Skeletal muscle cell (primary cell): ENCODE data around the gene SNX21.
"Not testable (repeated sequence)": the region's sequence is repeated elsewhere in the genome, so short reads cannot be mapped to it uniquely, and the experiment has no call there.

ENCODE experiments used
- DNase-seq: peaks from one replicate; pipeline ENCODE4 v3.0.0-alpha.2; 2010; ENCODE audit warnings: low read depth
- H3K4me3 ChIP-seq: 2 replicates; pipeline ENCODE4 v1.5.1; 2011; ENCODE audit warnings: low read depth, mild to moderate bottlenecking, control low read depth, low read length, moderate library complexity

SNX21 gene

GRCh38 chr20:45873409-45874103, 40.0 kb downstream of the SNX21 start:
- H3K4me3 ChIP-seq = no peak overlapping the region
- DNase-seq = no peak

- H3K4me3 ChIP-seq, DNase-seq: not testable (repeated sequence)
These were observed 40.5 kb downstream of the SNX21 start for GRCh38 chr20:45874104-45874481.

DNA sequence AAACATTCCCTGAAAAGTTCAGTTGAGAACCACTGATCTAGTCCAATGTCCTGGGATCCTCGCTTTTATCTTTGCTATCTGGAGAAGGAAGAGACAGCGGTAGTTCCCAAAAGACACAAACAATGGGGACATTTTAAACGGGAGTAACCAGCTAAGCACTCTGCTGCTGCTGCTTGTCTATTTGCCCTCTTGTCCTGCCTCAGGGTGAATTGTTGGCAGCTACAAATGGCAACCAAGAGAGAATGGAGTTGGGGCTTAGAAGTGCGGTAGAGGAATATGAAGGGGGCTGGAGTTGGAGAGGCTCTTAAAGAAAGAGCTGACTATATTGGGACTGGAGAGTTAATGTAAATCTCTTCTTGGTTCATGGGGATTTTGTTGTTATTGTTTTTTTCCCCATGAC, 41.0 kb downstream of the SNX21 start:
- no peak for DNase-seq
- no peak overlapping the region for H3K4me3 ChIP-seq

GRCh38 chr20:45878076-45878761, 44.6 kb downstream of the SNX21 start:
- no peak for DNase-seq
- no peak overlapping the region for H3K4me3 ChIP-seq

DNA sequence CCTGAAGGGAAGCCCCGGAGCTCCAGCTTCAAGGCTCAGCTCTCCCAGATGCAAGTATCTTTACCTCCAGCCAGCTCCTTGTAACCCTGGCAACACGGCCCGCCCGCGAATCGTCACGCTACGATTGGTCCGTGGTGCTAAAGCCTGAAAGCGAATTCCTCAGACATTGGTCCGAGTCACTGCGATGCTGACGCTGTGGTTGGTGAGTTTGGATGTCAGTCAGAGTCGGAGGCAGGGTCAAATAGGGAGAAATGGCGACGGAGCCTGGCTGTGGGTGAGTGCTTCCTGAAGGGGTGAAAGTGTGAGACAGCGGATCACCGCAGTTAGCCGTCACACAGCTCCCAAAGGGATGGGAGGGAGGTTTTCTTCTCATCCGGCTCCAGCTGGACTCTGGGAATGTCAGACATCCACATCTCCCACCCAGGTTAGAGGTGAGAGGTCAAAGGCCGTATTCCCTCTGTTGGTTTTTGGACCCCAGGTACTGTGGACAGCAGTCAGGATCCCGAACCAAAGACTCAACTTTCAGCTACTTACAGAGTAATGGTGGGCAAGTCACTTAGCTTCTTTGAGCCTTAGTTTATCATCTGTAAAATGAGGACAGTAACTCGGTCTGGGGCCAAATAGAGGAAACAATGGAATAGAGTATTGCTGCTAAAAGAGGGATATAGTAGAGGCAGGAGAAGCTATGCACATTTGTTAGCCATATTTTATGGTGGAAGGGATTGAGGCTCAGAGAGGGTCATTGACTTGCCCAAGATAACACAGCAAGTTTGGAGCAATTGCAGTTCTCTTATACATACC, 47.6 kb downstream of the SNX21 start, which contains the start of gene ZSWIM1:
Gene ZSWIM1, plus strand, starts transcription at position 240 of the 801 bp plus-strand sequence. CDS start 1,366 bp downstream, outside the sequence.
- DNase-seq = peak; percentile 94
- peak within 1 kb of the TSS; percentile 68 for H3K4me3 ChIP-seq

DNA sequence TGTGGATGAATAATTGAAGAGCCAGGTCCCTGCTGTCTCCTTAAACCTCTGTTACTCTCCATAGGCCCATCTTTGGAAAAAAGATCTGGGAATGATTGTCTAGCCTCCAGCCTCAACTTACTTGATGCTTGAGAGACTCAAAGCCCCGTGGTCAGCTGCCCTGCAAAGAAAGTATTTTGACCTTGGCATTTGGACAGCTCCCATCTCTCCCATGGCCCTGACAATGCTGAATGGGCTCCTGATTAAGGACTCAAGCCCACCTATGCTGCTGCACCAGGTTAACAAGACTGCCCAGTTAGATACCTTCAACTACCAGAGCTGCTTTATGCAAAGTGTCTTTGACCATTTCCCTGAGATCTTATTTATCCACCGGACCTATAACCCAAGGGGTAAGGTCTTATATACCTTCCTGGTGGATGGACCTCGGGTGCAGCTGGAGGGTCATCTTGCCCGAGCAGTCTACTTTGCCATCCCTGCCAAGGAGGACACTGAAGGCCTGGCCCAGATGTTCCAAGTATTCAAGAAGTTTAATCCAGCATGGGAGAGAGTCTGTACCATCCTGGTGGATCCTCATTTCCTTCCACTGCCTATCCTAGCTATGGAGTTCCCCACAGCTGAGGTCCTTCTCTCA, 49.0 kb downstream of the SNX21 start:
- H3K4me3 ChIP-seq = no peak overlapping the region
- DNase-seq = no peak

DNA sequence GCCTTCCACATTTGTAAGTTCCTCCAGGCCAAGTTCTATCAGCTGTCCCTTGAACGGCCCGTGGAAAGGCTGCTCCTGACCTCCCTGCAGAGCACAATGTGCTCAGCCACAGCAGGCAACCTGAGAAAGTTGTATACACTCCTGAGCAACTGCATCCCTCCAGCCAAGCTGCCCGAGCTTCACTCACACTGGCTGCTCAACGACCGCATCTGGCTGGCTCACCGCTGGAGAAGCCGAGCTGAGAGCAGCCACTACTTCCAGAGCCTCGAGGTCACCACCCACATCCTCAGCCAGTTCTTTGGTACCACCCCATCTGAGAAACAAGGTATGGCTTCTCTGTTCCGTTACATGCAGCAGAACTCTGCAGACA, 49.5 kb downstream of the SNX21 start:
- no peak for DNase-seq
- no peak overlapping the region for H3K4me3 ChIP-seq

DNA sequence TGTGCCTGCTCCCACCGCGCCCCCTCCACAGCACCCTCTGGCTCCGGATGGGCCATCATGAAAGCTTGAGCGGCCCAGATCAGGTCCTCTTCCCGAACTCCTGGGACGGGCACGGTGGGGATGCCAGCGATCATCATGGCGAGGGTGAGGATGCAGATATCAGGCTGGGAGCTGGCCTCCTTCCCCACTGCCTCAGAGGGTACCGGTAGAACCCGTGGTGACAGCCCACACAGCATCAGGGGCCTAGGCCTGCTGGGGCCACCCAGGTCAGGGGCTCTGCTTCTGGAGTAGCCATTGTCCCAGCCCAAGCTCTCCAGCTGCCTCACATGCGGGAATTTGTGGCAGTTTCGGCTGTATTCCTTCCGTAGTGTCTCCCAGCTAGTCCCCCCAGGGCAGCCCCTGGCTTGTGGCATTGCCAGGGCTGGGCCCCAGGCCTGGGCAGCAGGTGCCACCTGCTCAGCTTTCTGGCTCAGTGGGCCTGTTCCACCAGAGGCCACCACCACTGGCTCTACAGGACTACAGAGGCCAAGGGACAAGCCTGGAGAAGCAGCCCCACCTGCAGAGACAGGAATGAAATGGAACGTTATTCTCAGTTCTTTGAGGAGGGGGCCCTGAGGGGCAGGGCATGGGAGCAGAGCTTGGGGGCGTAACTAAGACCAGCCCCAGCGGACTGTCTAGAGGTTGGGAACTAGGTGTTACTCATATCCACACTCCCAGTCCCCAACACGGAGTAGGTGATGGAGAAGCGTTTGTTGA, 53.2 kb downstream of the SNX21 start:
- no peak for DNase-seq
- no peak overlapping the region for H3K4me3 ChIP-seq

- no peak within 1 kb of the TSS for H3K4me3 ChIP-seq
- no peak for DNase-seq
These were observed 53.7 kb downstream of the SNX21 start, which contains the start of gene SPATA25 for GRCh38 chr20:45887346-45887715. Gene SPATA25 (minus strand): TSS chr20:45887622. CDS start chr20:45887590, 32 bp downstream.

GRCh38 chr20:45888681-45889080, 55.1 kb downstream of the SNX21 start:
- no peak overlapping the region for H3K4me3 ChIP-seq
- DNase-seq = no peak

- peak; percentile 39 for DNase-seq
These were observed 56.7 kb downstream of the SNX21 start for GRCh38 chr20:45890077-45890984.

DNA sequence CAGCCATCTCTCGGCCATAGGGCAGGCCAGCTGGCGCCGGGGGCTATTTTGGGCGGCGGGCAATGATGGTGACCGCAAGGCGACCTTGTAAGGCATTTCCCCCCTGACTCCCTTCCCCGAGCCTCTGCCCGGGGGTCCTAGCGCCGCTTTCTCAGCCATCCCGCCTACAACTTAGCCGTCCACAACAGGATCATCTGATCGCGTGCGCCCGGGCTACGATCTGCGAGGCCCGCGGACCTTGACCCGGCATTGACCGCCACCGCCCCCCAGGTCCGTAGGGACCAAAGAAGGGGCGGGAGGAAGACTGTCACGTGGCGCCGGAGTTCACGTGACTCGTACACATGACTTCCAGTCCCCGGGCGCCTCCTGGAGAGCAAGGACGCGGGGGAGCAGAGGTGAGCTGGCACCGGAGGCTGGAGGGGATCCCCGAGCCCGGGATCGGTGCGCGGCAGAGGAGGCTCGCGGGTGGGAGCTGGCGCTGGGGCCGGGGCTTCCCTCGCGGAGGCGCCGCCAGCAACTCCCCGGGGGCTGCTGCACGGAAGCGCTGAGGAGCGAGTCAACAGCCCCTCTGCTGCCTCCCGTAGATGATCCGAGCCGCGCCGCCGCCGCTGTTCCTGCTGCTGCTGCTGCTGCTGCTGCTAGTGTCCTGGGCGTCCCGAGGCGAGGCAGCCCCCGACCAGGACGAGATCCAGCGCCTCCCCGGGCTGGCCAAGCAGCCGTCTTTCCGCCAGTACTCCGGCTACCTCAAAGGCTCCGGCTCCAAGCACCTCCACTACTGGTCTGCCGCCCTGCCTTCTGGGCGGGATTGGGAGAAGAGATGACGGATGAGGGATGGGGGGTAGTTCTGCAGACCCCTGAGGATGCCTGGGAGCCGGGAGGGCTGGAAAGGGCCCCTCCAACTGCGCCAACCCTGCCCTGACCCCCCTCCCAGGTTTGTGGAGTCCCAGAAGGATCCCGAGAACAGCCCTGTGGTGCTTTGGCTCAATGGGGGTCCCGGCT, 57.7 kb downstream of the SNX21 start, which contains the start of the genes CTSA and NEURL2:
Gene CTSA, plus strand, starts transcription at position 351 of the 999 bp plus-strand sequence. Its CDS starts 234 bp downstream, at position 585.
Gene NEURL2, minus strand, starts transcription at position 224 of the 999 bp plus-strand sequence. Its CDS starts 217 bp downstream, at position 7.
- DNase-seq = peak; percentile 83
- peak within 1 kb of the TSS; percentile 75 for H3K4me3 ChIP-seq

More at GRCh38 chr20:45890077-45890984, 56.7 kb downstream of the SNX21 start:
- peak overlapping the region; percentile 75 for H3K4me3 ChIP-seq

DNA sequence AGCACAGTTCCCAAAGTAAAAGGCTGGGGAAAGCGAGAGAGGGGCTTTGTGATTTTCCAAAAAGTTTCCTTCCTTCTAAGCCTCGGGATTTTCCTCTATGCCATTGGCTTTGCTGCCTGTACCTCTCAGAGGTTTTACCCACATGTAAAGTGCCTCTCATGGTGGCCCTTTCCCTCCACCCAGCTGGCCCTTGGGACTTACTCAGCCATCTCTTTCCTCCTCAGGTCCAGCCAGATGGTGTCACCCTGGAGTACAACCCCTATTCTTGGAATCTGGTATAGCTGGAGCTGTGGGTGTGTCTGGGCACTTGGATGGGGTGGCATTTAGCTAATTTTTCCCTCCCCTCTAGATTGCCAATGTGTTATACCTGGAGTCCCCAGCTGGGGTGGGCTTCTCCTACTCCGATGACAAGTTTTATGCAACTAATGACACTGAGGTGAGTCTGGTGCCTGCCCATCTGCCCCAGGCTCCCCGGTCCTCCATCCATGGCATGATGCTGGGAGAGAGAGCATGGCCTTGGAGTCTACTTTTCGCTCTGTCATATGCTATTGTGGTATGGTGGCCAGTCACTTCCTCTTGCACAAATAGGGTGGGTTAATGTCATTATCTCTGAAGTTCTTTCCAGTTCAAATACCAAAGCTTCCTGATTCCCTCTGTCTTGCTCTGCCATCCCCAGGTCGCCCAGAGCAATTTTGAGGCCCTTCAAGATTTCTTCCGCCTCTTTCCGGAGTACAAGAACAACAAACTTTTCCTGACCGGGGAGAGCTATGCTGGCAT, 58.6 kb downstream of the SNX21 start:
- DNase-seq = no peak

More for the DNA sequence above, 58.6 kb downstream of the SNX21 start:
- peak overlapping the region; percentile 75 for H3K4me3 ChIP-seq
